Ishikawa (cell line): Measurements from ENCODE around the gene TM7SF3.

ENCODE experiments used
- CEBPB ChIP-seq: IDR thresholded peaks from 2 replicates; pipeline ENCODE4 v1.6.1; 2012
- CREB1 ChIP-seq: IDR thresholded peaks from 2 replicates; pipeline ENCODE4 v1.6.1; 2012; ENCODE audit warnings: low read depth
- EGR1 ChIP-seq: IDR thresholded peaks from 2 replicates; pipeline ENCODE4 v1.6.1; 2012
- EP300 ChIP-seq: IDR thresholded peaks from 2 replicates; pipeline ENCODE4 v1.6.1; 2012; ENCODE audit warnings: borderline replicate concordance
- FOXM1 ChIP-seq: IDR thresholded peaks from 2 replicates; pipeline ENCODE4 v1.6.1; 2012; ENCODE audit warnings: low read depth, borderline replicate concordance
- NFIC ChIP-seq: IDR thresholded peaks from 2 replicates; pipeline ENCODE4 v1.6.1; 2012
- RAD21 ChIP-seq: IDR thresholded peaks from 2 replicates; pipeline ENCODE4 v1.6.1; 2012; ENCODE audit warnings: low read depth
- TAF1 ChIP-seq: IDR thresholded peaks from 2 replicates; pipeline ENCODE4 v1.6.1; 2012; ENCODE audit warnings: low read depth, mild to moderate bottlenecking
- TCF12 ChIP-seq: IDR thresholded peaks from 2 replicates; pipeline ENCODE4 v1.6.1; 2012; ENCODE audit warnings: low read depth
- TEAD4 ChIP-seq: IDR thresholded peaks from 2 replicates; pipeline ENCODE4 v1.6.1; 2012
- YY1 ChIP-seq: IDR thresholded peaks from 2 replicates; pipeline ENCODE4 v1.6.1; 2012; ENCODE audit warnings: low read depth
- ZBTB7A ChIP-seq: IDR thresholded peaks from 2 replicates; pipeline ENCODE4 v1.6.1; 2012; ENCODE audit warnings: low read depth
- TF ChIP-seq, protein P1 (sequence below): IDR thresholded peaks from 2 replicates; pipeline ENCODE4 v1.6.1; 2012; ENCODE audit warnings: low read depth, mild to moderate bottlenecking
- TF ChIP-seq, protein P2 (sequence below): IDR thresholded peaks from 2 replicates; pipeline ENCODE4 v1.6.1; 2012
- TF ChIP-seq, protein P3 (sequence below): IDR thresholded peaks from 2 replicates; pipeline ENCODE4 v1.6.1; 2012

The TM7SF3 gene

DNA sequence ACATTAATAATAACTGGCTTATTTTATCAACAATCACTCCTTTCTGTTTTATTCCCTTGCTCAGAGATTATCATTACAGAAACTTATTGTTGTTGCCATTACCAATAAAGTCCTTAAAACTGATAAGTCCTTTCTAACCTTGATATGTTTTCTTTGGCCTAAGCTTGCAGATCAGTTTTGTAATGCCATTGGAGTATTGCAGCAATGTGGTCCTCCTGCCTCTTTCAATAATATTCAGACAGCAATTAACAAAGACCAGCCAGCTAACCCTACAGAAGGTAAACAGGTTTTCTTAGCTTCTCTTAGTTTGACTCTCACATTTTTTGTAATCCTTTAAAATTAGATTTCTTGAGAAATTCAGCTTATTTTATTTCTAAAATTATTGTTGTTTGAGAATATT lies 12.1 kb upstream of the TM7SF3 start:
- no peak for TF ChIP-seq EGR1
- TF ChIP-seq, protein P1, sequence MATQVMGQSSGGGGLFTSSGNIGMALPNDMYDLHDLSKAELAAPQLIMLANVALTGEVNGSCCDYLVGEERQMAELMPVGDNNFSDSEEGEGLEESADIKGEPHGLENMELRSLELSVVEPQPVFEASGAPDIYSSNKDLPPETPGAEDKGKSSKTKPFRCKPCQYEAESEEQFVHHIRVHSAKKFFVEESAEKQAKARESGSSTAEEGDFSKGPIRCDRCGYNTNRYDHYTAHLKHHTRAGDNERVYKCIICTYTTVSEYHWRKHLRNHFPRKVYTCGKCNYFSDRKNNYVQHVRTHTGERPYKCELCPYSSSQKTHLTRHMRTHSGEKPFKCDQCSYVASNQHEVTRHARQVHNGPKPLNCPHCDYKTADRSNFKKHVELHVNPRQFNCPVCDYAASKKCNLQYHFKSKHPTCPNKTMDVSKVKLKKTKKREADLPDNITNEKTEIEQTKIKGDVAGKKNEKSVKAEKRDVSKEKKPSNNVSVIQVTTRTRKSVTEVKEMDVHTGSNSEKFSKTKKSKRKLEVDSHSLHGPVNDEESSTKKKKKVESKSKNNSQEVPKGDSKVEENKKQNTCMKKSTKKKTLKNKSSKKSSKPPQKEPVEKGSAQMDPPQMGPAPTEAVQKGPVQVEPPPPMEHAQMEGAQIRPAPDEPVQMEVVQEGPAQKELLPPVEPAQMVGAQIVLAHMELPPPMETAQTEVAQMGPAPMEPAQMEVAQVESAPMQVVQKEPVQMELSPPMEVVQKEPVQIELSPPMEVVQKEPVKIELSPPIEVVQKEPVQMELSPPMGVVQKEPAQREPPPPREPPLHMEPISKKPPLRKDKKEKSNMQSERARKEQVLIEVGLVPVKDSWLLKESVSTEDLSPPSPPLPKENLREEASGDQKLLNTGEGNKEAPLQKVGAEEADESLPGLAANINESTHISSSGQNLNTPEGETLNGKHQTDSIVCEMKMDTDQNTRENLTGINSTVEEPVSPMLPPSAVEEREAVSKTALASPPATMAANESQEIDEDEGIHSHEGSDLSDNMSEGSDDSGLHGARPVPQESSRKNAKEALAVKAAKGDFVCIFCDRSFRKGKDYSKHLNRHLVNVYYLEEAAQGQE, result no peak
- TF ChIP-seq, protein P2, sequence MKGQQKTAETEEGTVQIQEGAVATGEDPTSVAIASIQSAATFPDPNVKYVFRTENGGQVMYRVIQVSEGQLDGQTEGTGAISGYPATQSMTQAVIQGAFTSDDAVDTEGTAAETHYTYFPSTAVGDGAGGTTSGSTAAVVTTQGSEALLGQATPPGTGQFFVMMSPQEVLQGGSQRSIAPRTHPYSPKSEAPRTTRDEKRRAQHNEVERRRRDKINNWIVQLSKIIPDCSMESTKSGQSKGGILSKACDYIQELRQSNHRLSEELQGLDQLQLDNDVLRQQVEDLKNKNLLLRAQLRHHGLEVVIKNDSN, result no peak
- TF ChIP-seq EP300, result no peak
- no peak for TF ChIP-seq RAD21
- TF ChIP-seq YY1, result no peak
- TF ChIP-seq CEBPB, result no peak
- no peak for TF ChIP-seq TAF1
- no peak for TF ChIP-seq TEAD4
- TF ChIP-seq, protein P3, sequence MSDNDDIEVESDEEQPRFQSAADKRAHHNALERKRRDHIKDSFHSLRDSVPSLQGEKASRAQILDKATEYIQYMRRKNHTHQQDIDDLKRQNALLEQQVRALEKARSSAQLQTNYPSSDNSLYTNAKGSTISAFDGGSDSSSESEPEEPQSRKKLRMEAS, result no peak
- no peak for TF ChIP-seq NFIC
- no peak for TF ChIP-seq FOXM1
- no peak for TF ChIP-seq ZBTB7A
- TF ChIP-seq TCF12, result no peak
- TF ChIP-seq CREB1, result no peak

DNA sequence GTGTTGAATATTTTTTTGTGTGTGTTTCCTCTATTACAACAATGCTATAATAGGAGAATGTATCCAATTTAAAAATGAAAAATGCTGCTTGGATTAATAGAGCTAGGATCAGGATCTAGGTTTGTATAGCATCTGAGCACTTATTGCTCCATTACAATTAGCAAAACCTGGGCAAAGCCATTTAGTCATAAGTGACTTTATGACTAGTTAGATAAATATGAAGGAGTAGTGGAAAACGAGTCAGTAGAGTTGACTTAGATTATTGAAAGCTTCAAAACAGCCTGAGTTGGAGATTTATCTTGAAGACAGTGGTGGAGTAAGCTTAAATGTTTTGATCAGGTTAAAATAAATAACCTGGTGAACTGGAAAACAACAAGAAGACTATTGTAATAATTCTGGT lies 10.9 kb upstream of the TM7SF3 start:
- TF ChIP-seq EP300, result no peak
- TF ChIP-seq TAF1, result no peak
- TF ChIP-seq NFIC, result no peak
- TF ChIP-seq TEAD4, result no peak
- no peak for TF ChIP-seq CEBPB
- no peak for TF ChIP-seq EGR1
- TF ChIP-seq, protein P2, result no peak
- no peak for TF ChIP-seq FOXM1
- TF ChIP-seq ZBTB7A, result no peak

DNA sequence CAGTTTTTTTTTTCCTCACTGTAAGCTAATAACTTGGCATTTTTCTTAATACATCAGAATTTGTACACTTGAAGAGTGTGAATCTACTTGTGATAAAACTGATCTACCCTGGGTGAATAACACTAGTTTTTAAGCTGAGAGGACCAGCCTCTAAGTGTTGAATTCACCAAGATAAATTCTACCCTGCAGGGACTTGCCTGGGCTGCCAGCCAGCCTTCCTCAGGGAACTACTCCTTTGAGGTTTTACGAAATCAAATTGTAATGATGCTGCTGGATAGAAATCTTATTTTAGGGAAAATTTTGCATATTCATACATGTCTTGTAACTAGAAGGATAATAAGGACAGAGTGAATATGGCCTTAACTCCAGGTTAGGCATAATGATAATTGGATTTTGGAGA lies 10.1 kb upstream of the TM7SF3 start:
- TF ChIP-seq FOXM1 (no peak), YY1 (no peak), TCF12 (no peak), EP300 (no peak), CREB1 (no peak), CEBPB (no peak), NFIC (no peak), EGR1 (no peak)
- TF ChIP-seq, protein P1, result no peak
- TF ChIP-seq, protein P3, result no peak

DNA sequence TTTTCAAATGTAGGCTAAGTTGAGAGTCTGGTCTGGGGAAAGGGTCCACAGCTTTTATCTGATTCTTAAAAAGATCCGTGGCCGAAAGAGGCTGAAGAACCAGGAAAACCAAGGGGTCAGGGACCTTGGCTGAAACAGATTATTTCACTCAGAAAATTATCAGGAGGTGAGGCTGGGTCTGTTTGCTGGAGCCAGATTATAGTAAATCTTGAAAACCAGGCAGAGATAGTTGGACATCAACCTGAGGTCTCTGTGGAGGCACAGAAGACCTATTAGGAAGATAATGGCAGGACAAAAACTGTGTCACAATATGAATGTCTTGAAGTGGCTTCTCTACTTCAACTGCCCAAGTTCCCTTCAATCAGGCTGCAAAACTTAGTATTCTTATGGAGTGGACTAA lies 6.6 kb upstream of the TM7SF3 start:
- TF ChIP-seq, protein P1, result no peak
- no peak for TF ChIP-seq TEAD4
- TF ChIP-seq, protein P2, result no peak
- TF ChIP-seq ZBTB7A, result no peak
- TF ChIP-seq NFIC, result no peak
- TF ChIP-seq TAF1, result no peak
- no peak for TF ChIP-seq EGR1
- no peak for TF ChIP-seq FOXM1
- TF ChIP-seq TCF12, result no peak
- TF ChIP-seq EP300, result no peak
- no peak for TF ChIP-seq CREB1
- TF ChIP-seq RAD21, result no peak
- no peak for TF ChIP-seq CEBPB
- TF ChIP-seq YY1, result no peak
- TF ChIP-seq, protein P3, result no peak
